PFSK-1 (cell line): ENCODE measurements around the gene MEA1.

ENCODE experiments used
- FOXP2 ChIP-seq: optimal IDR thresholded peaks from 2 replicates; pipeline ENCODE3; 2011; ENCODE audit warnings: borderline replicate concordance, control low read depth, inconsistent platforms; ENCODE audit not compliant: insufficient read depth; ENCODE audit errors: extremely low read length, extremely low read depth
- POLR2AphosphoS5 ChIP-seq: IDR thresholded peaks from 2 replicates; pipeline ENCODE4 v1.6.1; 2012; ENCODE audit warnings: low read depth, mild to moderate bottlenecking, control low read depth, low read length, moderate library complexity
- SIN3A ChIP-seq: IDR thresholded peaks from 2 replicates; pipeline ENCODE4 v1.6.1; 2012; ENCODE audit warnings: mild to moderate bottlenecking, low read length, moderate library complexity, borderline replicate concordance; ENCODE audit not compliant: insufficient read depth
- TAF1 ChIP-seq: IDR thresholded peaks from 2 replicates; pipeline ENCODE4 v1.6.1; 2012; ENCODE audit warnings: low read length, control low read depth, borderline replicate concordance; ENCODE audit not compliant: insufficient read depth
- TF ChIP-seq, protein P1 (sequence below), 2 experiments: IDR thresholded peaks; 2 replicates each; pipeline versions ENCODE4 v1.6.1 to v1.8.0; 2011 to 2012; ENCODE audit warnings: low read depth in 2 of 2, low read length in 2 of 2, control low read depth in 1 of 2, inconsistent platforms in 1 of 2, mild to moderate bottlenecking in 1 of 2, moderate library complexity in 1 of 2; ENCODE audit not compliant: insufficient read depth in 1 of 2

The MEA1 gene

DNA sequence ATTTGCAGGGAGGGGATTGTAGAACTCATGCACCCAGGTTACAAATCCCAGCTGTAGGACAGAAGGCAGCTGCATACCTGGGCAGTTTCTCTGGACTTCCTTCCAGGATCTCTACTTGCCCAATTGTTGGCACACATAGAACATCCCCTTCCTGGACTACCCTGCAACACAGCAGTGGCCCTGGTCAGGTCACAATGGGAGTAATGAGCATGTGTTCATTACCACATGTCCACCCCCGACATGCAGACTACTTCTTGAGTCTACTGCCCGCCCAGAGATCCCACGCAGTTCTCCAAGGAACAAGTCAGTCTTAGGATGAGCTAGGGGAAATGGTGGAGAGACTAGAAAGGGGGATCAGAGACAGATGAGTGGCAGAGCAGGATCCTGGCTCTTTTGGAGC is 39.8 kb downstream of the MEA1 start:
- TF ChIP-seq, protein P1, sequence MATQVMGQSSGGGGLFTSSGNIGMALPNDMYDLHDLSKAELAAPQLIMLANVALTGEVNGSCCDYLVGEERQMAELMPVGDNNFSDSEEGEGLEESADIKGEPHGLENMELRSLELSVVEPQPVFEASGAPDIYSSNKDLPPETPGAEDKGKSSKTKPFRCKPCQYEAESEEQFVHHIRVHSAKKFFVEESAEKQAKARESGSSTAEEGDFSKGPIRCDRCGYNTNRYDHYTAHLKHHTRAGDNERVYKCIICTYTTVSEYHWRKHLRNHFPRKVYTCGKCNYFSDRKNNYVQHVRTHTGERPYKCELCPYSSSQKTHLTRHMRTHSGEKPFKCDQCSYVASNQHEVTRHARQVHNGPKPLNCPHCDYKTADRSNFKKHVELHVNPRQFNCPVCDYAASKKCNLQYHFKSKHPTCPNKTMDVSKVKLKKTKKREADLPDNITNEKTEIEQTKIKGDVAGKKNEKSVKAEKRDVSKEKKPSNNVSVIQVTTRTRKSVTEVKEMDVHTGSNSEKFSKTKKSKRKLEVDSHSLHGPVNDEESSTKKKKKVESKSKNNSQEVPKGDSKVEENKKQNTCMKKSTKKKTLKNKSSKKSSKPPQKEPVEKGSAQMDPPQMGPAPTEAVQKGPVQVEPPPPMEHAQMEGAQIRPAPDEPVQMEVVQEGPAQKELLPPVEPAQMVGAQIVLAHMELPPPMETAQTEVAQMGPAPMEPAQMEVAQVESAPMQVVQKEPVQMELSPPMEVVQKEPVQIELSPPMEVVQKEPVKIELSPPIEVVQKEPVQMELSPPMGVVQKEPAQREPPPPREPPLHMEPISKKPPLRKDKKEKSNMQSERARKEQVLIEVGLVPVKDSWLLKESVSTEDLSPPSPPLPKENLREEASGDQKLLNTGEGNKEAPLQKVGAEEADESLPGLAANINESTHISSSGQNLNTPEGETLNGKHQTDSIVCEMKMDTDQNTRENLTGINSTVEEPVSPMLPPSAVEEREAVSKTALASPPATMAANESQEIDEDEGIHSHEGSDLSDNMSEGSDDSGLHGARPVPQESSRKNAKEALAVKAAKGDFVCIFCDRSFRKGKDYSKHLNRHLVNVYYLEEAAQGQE (IDR thresholded peaks at IDR 0.05; ENCODE audit: insufficient read depth in 1 of 2, low read depth in 2 of 2, low read length in 2 of 2): no peak
- TF ChIP-seq POLR2AphosphoS5: no peak
- no peak for TF ChIP-seq FOXP2
- no peak for TF ChIP-seq SIN3A
- TF ChIP-seq TAF1: no peak

- TF ChIP-seq, protein P1 (IDR thresholded peaks at IDR 0.05; ENCODE audit: insufficient read depth in 1 of 2, low read depth in 2 of 2, low read length in 2 of 2): no peak
- no peak for TF ChIP-seq TAF1
- TF ChIP-seq FOXP2: no peak
- no peak for TF ChIP-seq SIN3A
- no peak for TF ChIP-seq POLR2AphosphoS5
These were observed 41.9 kb downstream of the MEA1 start for GRCh38 chr6:42971746-42972327.

GRCh38 chr6:42970871-42971612 is 42.7 kb downstream of the MEA1 start:
- TF ChIP-seq FOXP2 (no peak), SIN3A (no peak), TAF1 (no peak), POLR2AphosphoS5 (no peak)
- TF ChIP-seq, protein P1 (IDR thresholded peaks at IDR 0.05; ENCODE audit: insufficient read depth in 1 of 2, low read depth in 2 of 2, low read length in 2 of 2): no peak

- no peak for TF ChIP-seq POLR2AphosphoS5
These were observed 43.8 kb downstream of the MEA1 start for GRCh38 chr6:42969934-42970333.

DNA sequence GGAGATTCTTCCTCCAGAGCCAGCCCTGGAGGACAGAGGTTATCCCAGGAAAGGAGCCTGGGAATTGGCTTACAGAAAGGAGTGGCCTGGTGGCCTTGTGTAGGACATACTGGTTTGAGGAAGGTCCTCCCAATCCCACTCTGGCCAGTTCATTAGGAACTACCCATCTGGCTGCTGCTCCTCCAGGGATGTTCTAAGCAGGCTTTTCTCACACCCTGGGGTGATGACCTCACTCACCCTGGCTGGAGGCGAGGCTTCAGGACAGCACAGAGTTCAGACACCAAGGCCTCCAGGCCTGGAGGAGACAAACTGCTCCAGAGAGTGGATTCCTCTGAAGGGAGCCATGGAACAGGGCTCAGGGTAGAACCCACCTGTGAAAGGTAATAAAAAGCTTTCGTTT is 44.3 kb downstream of the MEA1 start:
- TF ChIP-seq SIN3A: no peak
- no peak for TF ChIP-seq POLR2AphosphoS5
- TF ChIP-seq, protein P1 (IDR thresholded peaks at IDR 0.05; ENCODE audit: insufficient read depth in 1 of 2, low read depth in 2 of 2, low read length in 2 of 2): no peak
- no peak for TF ChIP-seq TAF1
- no peak for TF ChIP-seq FOXP2
